CD4-positive, alpha-beta T cell (primary cell): ENCODE results near the gene DHH. TPM values are rescaled to one million over a fixed set of nuclear protein-coding genes. Genes with fewer than 3 reads are reported as not detected.

ENCODE experiments used
- ATAC-seq: fragments of 200-7000 bp; cut with Tn5 transposase; one replicate; pipeline ENCODE4 v1.10.0; 2022; ENCODE audit warnings: mild to moderate bottlenecking; ENCODE audit not compliant: poor library complexity
- CTCF ChIA-PET: fragments of 350-600 bp; sonication (Branson Sonifier 250); formaldehyde crosslinking; loops from one replicate; lab custom pipeline; 2021; ENCODE audit warnings: antibody characterized with exemption, inconsistent platforms; lab: Charles Lee
- POLR2A ChIA-PET: fragments of 350-600 bp; sonication (Branson Sonifier 250); formaldehyde crosslinking; loops from one replicate; lab custom pipeline; 2021; ENCODE audit warnings: antibody characterized with exemption, inconsistent platforms; lab: Charles Lee
- DNase-seq, 14 experiments: peaks; one replicate each; pipeline ENCODE4 v3.0.0-alpha.2; 2013 to 2020; ENCODE audit warnings: mixed read lengths in 2 of 14
- H3K27ac ChIP-seq, 2 donors: one replicate each; pipeline versions ENCODE4 v1.5.1 to v1.7.0; 2013; ENCODE audit warnings: low read length in 2 of 2, low read depth in 1 of 2, mild to moderate bottlenecking in 1 of 2
- H3K27me3 ChIP-seq, 2 experiments: 1 replicate in 1 of 2; 2 replicates in 1 of 2; pipeline versions ENCODE4 v1.6.1 to v1.7.0; 2013; ENCODE audit warnings: low read length in 2 of 2, control low read depth in 1 of 2, mild to moderate bottlenecking in 1 of 2, moderate library complexity in 1 of 2; ENCODE audit not compliant: insufficient read depth in 2 of 2, control insufficient read depth in 1 of 2
- H3K36me3 ChIP-seq: one replicate; pipeline ENCODE4 v1.6.1; 2013; ENCODE audit warnings: low read length, control low read depth; ENCODE audit not compliant: insufficient read depth
- H3K4me1 ChIP-seq: one replicate; pipeline ENCODE4 v1.6.1; 2013; ENCODE audit warnings: low read length, control low read depth; ENCODE audit not compliant: insufficient read depth
- H3K4me3 ChIP-seq: one replicate; pipeline ENCODE4 v1.5.1; 2013; ENCODE audit warnings: mild to moderate bottlenecking, low read length, moderate library complexity
- H3K9me3 ChIP-seq, 2 experiments: 1 replicate in 1 of 2; 2 replicates in 1 of 2; pipeline versions ENCODE4 v1.6.1 to v1.7.0; 2013; ENCODE audit warnings: low read length in 2 of 2, mild to moderate bottlenecking in 2 of 2, control low read depth in 1 of 2, moderate library complexity in 1 of 2; ENCODE audit not compliant: control insufficient read depth in 1 of 2, insufficient read depth in 1 of 2
- H3K27ac Mint-ChIP-seq: one replicate; pipeline ENCODE4 v1.8.0; 2020; ENCODE audit warnings: mixed read lengths
- H3K27me3 Mint-ChIP-seq: one replicate; pipeline ENCODE4 v1.8.0; 2021; ENCODE audit warnings: mixed read lengths
- H3K36me3 Mint-ChIP-seq: one replicate; pipeline ENCODE4 v1.8.0; 2021; ENCODE audit warnings: low read depth, mixed read lengths
- H3K4me1 Mint-ChIP-seq: one replicate; pipeline ENCODE4 v1.8.0; 2021; ENCODE audit warnings: low read depth, mixed read lengths
- H3K4me3 Mint-ChIP-seq: one replicate; pipeline ENCODE4 v1.8.0; 2020; ENCODE audit warnings: mild to moderate bottlenecking, mixed read lengths
- H3K9me3 Mint-ChIP-seq: one replicate; pipeline ENCODE4 v1.8.0; 2020; ENCODE audit warnings: mixed read lengths
- intact Hi-C, 2 experiments: fragments of 100-400 bp; cut with DNase I in 1 of 2; cut with micrococcal nuclease in 1 of 2; formaldehyde crosslinking; loops; one replicate each; pipeline versions ENCODE4 v1.15.1 to v1.9.0; 2023 to 2025; cut with DNase I, micrococcal nuclease
- total RNA-seq, 174 experiments: library from RNA in 2 of 174; stranded (reverse) in 2 of 174; gene quantifications; one replicate each; pipeline ENCODE4 v1.2.3 and lab custom pipeline; 2021 to 2026
- TF ChIP-seq, protein P1 (sequence below): fragments of 200-600 bp; IDR thresholded peaks from one replicate; pipeline ENCODE4 v1.8.0; 2022; ENCODE audit warnings: antibody characterized with exemption, mild to moderate bottlenecking

Gene DHH
- total RNA-seq, 2 experiments from 2014 or later = 0.71 to 1.1 TPM

DNA sequence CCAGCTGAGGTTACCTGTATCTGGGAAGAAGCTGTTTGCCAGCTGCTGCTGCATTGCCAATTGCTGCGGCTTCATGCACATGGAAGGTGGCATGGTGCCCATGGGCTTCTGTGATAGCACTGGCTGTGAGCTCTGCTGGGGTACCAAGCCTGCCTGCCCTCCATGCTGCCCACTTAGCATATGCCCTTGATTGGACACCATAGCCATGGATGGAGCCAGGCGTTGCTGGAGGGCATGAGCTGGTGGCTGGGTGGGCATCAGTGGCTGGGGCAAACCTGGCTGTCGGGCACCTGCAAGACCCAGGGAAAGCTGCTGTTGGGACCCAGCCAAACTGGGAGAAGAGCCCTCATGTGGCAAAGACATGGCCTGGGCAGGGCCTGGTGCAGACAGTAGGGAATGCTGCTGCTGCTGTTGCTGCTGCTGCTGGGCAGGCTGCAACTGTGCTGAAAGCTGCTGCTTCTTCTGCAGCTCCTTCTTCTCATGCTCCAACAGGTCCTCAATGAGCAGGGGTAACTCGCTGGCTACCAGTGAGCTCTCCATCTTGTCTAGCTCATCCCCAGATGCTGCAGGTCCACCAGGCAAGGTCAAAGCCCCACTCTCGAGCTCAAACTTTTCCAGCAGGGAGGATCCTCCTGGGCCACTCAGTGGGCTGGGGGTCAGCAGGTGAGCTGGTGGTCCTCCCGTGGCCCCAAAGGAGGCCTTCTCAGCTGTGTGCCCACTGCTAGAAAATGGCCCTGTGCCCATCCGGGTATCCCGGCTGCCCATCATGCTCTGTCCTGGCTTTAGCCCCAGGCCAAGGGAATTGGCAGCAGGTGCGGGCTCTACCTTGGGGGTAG lies 57.3 kb downstream of the DHH start:
- no peaks in the 10 kb centered on the region for H3K9me3 Mint-ChIP-seq
- ChIA-PET CTCF (interaction anchor here (0.8 to 1.3 kb wide), 3 partner anchors 17 to 51 kb away, joined by 3 to 5 read pairs (median 3); no protein-coding TSS in a partner anchor), POLR2A (interaction anchor here (1.1 kb wide), 1 partner anchor 93 kb away, joined by 4 read pairs; the partner anchor contains the start of gene TUBA1B)
- Histone ChIP-seq H3K27ac (no peak overlapping the region), H3K9me3 (no peaks in the 10 kb centered on the region), H3K4me1 (peaks cover 2% of the 10 kb centered on the region), H3K27me3 (no peaks in the 10 kb centered on the region), H3K36me3 (peaks cover 87% of the 10 kb centered on the region), H3K4me3 (no peak overlapping the region)
- no peaks in the 10 kb centered on the region for H3K27me3 Mint-ChIP-seq
- H3K36me3 Mint-ChIP-seq = peaks cover 85% of the 10 kb centered on the region
- no peak for DNase-seq
- intact Hi-C loops = no loop called here
- H3K4me1 Mint-ChIP-seq = no peaks in the 10 kb centered on the region
- H3K27ac Mint-ChIP-seq = no peak overlapping the region
- no peak for ATAC-seq
- TF ChIP-seq, protein P1, sequence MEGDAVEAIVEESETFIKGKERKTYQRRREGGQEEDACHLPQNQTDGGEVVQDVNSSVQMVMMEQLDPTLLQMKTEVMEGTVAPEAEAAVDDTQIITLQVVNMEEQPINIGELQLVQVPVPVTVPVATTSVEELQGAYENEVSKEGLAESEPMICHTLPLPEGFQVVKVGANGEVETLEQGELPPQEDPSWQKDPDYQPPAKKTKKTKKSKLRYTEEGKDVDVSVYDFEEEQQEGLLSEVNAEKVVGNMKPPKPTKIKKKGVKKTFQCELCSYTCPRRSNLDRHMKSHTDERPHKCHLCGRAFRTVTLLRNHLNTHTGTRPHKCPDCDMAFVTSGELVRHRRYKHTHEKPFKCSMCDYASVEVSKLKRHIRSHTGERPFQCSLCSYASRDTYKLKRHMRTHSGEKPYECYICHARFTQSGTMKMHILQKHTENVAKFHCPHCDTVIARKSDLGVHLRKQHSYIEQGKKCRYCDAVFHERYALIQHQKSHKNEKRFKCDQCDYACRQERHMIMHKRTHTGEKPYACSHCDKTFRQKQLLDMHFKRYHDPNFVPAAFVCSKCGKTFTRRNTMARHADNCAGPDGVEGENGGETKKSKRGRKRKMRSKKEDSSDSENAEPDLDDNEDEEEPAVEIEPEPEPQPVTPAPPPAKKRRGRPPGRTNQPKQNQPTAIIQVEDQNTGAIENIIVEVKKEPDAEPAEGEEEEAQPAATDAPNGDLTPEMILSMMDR = no peak
- no peak overlapping the region for H3K4me3 Mint-ChIP-seq

Other genes with a start within 250 kb of the DHH start
- gene DDX23, start 242.6 kb downstream of the DHH start, total RNA-seq = 10 to 100 TPM; 69.4 to 76.5 TPM
- gene RND1, start 228.9 kb downstream of the DHH start, total RNA-seq = 1 to 10 TPM; 4.8 to 5.7 TPM
- gene FKBP11, start 169.3 kb downstream of the DHH start, total RNA-seq = 10 to 100 TPM; 82.3 to 85.9 TPM
- 10 to 100 TPM; 32.0 to 34.6 TPM for gene ARF3, start 137.3 kb downstream of the DHH start, total RNA-seq
- gene WNT10B, start 123.1 kb downstream of the DHH start, total RNA-seq = 10 to 100 TPM; 10.8 TPM
- 1 to 10 TPM; 1.8 to 2.7 TPM for gene WNT1, start 116.5 kb downstream of the DHH start, total RNA-seq
- gene DDN, start 95.4 kb downstream of the DHH start, total RNA-seq = under 1 TPM; 0.30 to 0.47 TPM
- gene PRKAG1, start 76.0 kb downstream of the DHH start, total RNA-seq = 10 to 100 TPM; 34.6 to 38.2 TPM
- 100 to 1,000 TPM; 107 to 110 TPM for gene KMT2D, start 34.0 kb downstream of the DHH start, total RNA-seq
- gene RHEBL1, start 24.8 kb downstream of the DHH start, total RNA-seq = 1 to 10 TPM; 5.1 to 6.0 TPM
- 100 to 1,000 TPM; 401 to 418 TPM for gene LMBR1L, start 16.0 kb upstream of the DHH start, total RNA-seq
- 100 to 1,000 TPM; 116 to 120 TPM for gene TUBA1B, start 36.6 kb upstream of the DHH start, total RNA-seq
- gene TUBA1A, start 94.3 kb upstream of the DHH start, total RNA-seq = 100 to 1,000 TPM; 295 to 305 TPM
- 10 to 100 TPM; 23.4 to 28.9 TPM for gene TUBA1C, start 170.3 kb upstream of the DHH start, total RNA-seq
- under 1 TPM in 1 of 2 experiments, not detected in 1; 0.56 TPM for gene PRPH, start 200.3 kb upstream of the DHH start, total RNA-seq
- under 1 TPM; 0.30 to 0.31 TPM for gene TROAP, start 228.5 kb upstream of the DHH start, total RNA-seq
- gene C1QL4, start 242.4 kb upstream of the DHH start, total RNA-seq = not detected